PC-3 (cell line): ENCODE data around the gene IGSF9B.

Experiments
- EZH2phosphoT487 ChIP-seq: fragments of 300-600 bp; sonication (generic); IDR thresholded peaks from 2 replicates; pipeline ENCODE4 v1.6.1; 2018; ENCODE audit warnings: mild to moderate bottlenecking, antibody characterized with exemption, low read length, borderline replicate concordance
- TF ChIP-seq, protein P1 (sequence below): fragments of 300-600 bp; sonication (generic); conservative IDR thresholded peaks from 2 replicates; pipeline ENCODE4 v1.5.1; 2017; ENCODE audit warnings: antibody characterized with exemption, low read depth, mild to moderate bottlenecking, low read length

DNA sequence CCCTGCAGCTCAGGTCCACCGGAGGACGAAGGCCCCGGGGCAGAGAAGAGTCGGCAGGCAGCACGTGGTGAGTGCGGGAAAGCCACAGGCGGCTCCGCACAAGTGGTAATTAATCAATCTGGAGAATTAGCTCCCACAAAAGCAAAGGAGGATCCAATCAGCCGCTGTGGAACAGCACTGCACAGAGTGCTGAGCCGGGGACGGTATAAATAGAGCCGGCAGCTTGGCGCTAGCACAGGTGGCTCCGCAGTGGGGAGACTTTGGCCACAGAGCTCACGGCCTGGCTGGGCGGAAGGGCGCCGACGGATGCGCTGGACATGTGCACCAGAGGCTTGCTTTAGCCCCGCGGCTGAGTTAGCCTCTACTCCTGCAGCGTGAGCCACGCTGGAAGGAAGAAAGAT is 48.9 kb downstream of the IGSF9B start:
- TF ChIP-seq, protein P1, sequence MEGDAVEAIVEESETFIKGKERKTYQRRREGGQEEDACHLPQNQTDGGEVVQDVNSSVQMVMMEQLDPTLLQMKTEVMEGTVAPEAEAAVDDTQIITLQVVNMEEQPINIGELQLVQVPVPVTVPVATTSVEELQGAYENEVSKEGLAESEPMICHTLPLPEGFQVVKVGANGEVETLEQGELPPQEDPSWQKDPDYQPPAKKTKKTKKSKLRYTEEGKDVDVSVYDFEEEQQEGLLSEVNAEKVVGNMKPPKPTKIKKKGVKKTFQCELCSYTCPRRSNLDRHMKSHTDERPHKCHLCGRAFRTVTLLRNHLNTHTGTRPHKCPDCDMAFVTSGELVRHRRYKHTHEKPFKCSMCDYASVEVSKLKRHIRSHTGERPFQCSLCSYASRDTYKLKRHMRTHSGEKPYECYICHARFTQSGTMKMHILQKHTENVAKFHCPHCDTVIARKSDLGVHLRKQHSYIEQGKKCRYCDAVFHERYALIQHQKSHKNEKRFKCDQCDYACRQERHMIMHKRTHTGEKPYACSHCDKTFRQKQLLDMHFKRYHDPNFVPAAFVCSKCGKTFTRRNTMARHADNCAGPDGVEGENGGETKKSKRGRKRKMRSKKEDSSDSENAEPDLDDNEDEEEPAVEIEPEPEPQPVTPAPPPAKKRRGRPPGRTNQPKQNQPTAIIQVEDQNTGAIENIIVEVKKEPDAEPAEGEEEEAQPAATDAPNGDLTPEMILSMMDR: no peak
- no peak for TF ChIP-seq EZH2phosphoT487
